Measurements from ENCODE around the gene FAIM2.

FAIM2 gene

DNA sequence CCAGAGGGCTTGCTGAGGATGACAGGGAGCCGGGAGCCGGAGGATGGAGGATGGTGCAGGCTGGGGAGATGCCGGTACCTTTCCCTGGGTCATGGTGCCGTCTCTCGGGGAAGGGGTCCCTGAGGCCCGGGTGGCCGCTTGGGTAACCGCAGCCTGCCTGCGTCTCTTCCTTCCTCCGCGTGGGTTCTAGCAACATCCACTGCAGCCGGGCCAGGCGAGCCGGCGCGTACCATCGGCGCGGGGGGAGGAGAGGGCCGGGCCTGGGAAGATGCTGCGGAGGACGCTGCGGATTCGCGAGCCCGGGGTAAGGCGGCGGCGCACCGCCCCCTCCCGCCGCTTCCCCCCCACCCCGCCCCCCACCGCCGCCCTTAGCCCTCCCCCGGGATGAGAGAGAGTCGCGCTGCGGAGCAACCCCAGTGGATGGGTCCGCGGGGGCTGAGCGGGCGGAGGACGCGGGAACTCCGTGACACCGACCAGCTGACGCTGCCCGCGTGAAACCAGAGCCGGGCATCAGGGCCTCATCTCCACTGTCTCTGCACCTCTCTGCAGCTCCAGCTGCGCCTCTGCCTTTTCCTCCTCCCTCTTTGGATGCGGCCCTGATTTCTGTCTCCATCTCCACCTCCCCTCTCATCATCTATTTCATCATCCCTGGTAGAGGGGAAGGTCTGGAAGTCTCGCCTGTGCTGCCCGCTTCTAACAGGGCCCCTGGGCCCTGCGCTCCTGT is at the start of gene FAIM2:
TSS of gene FAIM2 (minus strand) at position 201 of the 724 bp plus-strand sequence. CDS start at position 93, 108 bp downstream.
- peak; percentile 6 to 27 (median 24) for DNase-seq (ENCODE audit: low read depth in 3 of 3)

DNA sequence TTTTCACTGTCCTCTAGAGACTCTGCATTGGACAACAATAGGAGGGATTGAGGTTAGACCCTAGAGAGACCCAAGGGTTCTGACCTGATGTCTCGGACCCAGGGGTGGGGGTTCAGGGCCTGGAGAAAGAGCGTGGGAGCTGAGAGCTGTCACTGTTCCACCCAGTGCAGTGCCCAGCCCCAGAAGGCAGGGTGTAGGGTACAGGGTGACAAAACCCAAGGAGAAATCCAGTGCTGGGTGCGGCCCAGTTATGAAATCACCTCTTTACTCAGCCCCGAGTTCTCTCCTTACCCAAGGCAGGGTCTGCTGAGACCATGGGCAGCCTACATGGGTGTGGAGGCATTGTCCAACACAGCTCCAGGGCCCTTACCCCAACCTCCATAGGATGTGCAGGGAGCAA is 49.5 kb upstream of the FAIM2 start:
- DNase-seq (ENCODE audit: low read depth in 3 of 3), result no peak

DNA sequence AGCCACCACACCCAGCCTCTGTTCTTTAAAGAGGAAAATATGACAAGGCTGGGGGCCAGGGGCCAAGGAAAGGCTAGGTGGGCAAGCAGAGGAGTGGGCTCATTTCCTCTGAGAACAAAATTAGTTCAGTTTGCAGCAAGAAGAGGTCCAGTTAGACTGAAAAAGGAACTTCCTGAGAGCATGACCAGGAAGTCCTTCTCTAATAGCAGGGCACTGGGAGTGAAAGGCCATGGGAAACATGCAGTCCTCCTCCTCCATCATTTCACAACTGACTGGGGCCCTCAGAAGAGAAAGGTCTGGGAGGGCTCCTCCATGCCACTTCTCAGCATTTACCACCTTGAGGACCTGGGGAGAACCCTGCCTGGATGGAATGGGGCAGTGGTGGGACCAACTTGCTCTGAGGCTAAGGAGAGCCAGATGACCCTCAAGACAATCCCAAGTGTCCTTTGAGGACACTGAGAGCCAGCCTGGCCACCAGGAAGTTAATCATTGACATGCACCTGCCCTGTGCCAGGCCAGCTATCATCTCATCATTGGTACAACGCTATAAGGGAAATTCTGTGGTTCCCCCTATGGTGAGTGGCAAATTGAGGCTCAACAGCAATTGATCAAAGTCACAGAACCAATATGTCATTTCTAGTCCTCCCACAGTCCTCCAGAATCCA is 48.8 kb upstream of the FAIM2 start:
- no peak for DNase-seq (ENCODE audit: low read depth in 3 of 3)

DNA sequence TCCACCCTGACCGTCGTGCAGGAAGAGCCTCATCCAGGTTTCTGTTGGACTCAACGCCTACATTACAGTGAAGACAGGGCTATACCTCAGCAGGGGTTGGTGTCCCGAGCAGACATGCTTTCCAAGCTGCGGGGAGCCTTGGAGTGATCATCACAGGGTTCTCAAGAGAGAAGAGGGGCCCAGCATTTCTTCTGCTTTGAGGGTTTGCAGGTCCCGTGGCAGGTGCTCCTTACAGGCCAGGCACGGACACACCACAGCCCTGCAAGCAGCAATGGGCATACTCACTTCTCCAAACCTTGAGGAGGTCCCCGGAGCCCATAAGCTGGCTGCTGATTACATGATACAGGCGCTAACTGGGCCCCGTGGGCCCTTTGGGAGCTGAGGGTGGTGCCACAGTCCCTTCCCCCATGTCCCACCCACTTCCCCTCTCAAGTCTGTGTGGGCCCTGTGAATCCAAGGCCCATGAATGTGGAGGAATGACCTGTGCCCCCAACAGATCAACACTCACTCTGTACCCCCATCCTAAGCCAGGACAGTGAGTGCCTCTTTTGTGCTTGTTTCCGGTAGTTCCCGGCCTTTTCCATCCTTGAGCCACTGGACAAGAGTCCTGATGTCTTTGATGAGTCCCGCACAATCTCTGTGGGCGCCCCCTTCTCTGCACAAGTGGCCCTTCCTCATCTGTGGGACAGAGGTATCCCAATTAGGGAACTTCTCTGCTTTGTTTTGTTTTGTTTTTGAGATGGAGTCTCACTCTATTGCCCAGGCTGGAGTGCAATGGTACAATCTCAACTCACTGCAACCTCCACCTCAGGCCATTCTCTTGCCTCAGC is 47.9 kb upstream of the FAIM2 start:
- DNase-seq (ENCODE audit: low read depth in 3 of 3), result no peak

DNA sequence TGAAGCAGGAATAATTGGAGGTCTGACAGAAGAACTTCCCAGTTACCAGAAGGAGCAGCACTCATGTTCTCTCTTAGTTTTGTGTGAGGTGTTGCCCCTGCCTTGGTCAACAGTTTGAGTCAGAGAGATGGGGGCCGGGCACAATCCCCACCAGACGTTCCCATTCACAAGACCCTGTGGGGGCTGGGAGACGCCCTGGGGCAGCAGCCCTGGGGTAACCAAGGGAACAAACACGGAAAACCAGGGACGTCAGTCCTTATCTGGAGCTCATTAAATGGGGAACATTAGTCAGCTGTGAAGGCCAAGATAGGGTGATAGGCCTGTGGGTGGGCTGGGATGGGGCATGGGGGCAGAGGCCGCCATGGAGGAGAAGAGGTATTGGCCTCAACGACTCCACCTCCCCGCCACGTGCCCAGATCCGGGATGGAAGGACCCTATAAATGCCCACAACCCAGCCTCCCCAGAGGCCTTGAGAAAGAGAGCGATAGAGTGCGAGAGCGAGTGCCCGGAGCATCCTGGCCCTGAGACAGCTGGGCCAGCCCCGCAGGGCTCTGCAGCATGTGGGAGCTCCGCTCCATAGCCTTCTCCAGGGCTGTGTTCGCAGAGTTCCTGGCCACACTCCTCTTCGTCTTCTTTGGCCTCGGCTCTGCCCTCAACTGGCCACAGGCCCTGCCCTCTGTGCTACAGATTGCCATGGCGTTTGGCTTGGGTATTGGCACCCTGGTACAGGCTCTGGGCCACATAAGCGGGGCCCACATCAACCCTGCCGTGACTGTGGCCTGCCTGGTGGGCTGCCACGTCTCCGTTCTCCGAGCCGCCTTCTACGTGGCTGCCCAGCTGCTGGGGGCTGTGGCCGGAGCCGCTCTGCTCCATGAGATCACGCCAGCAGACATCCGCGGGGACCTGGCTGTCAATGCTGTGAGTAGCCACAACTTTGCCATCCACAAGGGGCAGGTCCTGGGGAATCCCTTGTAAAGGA is 46.9 kb upstream of the FAIM2 start, which contains the start of gene AQP2:
TSS of gene AQP2 (plus strand) at position 465 of the 979 bp plus-strand sequence. CDS start at position 559, 94 bp downstream.
- no peak for DNase-seq (ENCODE audit: low read depth in 3 of 3)

DNA sequence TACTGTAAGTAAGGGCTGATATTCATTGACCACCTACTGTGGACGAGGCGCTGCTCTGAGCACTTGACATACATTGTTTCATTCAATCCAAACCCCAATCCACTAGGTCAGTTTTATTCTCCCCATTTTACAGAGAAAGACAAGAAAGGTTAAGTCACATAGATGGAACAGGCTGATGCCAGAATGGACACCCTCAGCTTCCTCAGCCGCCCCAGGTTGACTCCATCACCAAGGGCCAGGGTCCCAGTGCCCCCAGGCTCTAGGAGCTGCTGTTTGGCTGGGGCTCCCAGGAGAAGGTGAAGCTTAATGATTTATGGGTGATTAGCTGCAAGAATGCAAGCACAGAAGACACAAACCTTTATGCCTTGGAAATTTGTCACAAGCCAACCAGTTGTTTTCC is 46.2 kb upstream of the FAIM2 start:
- DNase-seq (ENCODE audit: low read depth in 3 of 3), result no peak

DNA sequence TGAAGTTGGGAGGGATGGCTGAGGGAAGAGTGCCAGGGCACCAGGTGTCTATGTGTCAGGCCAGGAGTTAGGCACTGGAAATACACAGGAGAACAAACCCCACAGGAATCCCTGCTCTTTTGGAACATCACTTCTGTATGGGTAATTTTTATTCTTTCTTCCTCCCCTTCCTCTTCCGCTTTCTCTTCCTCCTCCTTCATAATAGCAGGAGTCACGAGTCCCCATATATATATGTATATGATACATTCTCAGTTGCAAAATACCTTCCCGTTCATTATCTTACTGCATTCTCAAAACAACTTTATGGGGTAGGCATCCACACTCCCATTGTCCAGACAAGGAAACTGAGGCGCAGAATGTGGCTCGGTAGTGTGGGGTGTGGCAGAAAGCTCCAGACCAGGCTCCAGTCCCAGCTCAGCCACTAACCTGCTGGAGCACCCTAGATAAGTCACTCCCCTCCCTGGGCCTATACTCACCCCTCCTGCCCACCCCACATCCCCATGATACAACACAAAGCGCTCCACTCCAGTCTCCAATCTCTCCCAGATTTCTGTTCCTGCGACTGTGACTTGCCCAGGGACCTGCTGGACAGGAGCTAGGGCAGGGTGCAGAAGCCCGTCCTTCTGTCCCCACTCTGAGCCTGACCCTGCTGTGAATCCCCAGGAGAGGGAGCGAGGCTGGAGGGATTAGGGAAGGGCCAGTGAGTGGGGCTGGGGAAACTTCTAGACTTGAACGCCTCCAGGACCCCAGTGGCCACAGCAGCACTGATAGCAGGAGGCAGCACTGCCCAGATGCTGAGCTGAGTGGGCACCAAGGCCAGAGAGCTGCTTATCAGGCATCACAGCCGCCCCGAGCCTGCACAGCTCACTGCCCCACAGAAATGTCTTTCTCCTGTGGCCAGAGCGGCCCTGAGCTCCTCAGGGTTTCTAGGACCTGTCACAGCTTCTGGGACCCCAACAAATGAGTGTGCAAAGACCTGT is 45.5 kb upstream of the FAIM2 start:
- DNase-seq (ENCODE audit: low read depth in 3 of 3), result no peak

DNA sequence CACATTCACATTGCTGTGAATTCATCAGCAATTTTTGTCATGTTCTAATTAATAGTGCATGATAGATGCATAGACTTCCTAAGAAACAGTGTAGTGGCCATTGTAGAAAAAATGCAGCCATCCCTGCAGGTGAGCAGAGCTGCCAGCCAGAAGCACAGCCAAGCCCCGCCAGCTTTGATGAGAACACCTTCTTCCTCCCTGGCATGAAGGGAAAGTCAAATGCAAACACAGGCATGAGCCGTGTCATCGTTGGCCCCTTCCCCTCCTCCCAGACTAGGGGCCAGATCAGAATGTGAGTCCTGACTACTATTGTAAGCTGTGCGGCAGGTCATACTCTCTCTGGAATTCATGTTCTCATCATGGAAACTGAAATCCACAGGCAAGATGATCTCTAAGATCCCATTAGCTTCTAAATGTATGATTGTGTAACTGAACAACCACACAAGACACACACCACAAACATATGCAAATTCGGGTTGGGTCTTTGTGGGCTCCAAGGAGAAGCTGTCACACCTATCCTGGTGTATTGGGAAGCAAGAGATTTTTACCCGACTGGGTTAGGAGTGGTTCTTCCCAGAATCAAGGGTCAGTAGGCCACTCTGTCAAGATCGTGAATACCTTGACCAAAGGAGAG is 44.0 kb upstream of the FAIM2 start:
- no peak for DNase-seq (ENCODE audit: low read depth in 3 of 3)

DNA sequence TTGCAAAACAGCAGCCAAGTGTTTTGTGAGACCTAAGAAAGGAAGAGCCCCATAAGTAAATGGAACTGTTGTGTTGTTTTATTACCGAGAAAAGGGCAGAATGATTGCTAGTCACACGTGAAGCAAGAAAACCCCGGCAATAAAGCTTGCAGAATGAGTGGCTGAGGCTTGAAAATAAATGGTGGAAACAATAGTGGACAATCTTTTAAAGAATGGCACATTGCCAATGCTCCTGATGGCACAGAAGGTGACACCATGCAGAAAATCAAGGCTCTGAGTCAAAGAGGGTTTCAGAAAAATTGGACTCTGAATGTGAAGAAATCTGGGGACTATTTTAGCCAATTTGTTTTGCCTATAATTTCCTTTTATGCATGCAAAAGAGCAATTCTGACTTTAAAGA is 42.8 kb upstream of the FAIM2 start:
- DNase-seq (ENCODE audit: low read depth in 3 of 3), result no peak

DNA sequence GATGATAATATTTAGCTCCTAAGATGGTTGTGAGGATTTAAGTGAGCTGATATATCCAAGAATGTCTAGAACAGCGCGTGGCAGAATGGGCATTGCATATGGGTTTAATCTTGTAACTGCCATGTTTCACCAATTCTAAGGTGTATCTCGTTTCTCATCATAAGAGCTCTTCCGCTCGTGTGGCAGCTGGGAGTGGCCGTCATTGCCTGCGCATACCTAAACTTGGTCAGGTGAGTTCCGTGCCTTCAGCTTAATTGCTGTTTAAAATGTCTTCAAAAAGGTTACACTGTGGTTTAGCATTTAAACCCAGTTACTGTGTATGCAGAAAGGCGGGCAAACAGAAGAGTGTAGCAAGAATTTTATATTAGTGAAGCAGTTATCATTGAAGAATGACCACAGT is 42.4 kb upstream of the FAIM2 start:
- DNase-seq (ENCODE audit: low read depth in 3 of 3), result no peak

DNA sequence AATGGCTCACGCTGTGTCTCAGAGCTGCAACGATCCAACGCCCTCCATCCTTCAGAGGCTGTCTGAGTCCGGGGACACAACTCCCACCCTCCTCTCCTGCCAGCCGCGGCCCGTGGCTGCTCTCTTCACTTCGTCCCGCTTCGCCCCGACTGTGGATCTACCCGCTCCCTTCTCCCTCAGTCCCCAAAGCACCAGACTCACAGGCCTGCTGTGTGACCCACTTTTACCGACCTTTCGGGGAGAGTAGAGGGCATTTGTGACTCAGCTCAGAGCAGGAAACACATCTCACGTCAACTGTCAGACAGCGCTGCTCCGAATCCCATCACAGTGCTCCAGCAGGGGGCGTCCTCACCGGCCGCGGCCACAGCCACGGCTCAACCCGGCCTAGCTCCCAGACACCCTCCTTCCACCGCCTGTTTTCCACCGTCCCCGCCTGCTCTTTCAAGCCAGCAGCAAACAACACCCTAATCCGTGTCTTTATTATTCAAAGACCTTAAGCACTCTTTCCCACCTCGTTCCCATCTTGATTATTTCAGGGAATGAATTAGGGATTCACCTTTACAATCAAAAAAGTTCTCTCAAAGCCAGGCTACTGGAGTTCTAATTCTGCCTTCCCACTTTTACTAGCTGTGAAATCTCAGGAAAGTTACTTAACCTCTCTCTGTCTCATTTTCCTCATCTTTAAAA is 41.8 kb upstream of the FAIM2 start:
- peak; percentile 77 to 80 (median 77) for DNase-seq (ENCODE audit: low read depth in 3 of 3)

DNA sequence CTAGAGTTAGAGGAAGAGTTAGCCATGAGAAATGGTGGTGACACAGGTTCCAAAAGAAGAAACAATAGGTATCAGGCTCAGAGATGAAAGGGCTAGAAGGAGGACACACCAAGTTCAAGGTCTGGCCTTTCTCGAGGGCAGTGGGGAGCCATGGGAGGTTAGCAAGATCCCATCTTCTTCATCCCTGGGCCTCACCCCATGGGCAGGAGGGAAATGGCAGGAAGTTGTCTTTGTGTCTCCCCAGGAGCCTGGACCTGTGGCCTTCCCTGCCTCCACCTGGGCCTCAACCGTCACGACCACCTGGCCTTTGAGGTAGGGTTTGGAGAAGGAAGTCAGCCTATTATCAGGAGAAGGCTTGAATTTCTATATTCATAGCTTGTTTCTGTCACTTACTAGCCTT is 41.0 kb upstream of the FAIM2 start:
- no peak for DNase-seq (ENCODE audit: low read depth in 3 of 3)

DNA sequence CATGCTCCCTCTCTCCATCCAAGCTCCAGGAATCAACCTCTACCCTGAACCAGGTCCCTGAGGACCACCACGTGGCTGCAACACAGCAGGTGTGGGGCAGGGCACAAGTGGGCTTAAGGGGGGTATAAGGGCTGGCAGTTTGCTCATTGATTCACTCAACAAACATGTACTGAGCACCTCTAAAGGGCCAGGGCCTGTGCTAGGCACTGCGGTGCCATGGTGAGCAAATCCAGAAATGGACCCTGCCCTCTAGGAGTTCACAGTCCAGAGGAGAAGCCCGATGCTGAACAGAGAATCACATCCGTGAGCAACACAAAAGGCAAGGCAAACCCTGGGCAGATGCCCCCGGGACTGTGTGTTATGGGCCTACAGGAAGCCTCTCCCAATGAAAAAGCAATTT is 40.3 kb upstream of the FAIM2 start:
- DNase-seq (ENCODE audit: low read depth in 3 of 3), result no peak

DNA sequence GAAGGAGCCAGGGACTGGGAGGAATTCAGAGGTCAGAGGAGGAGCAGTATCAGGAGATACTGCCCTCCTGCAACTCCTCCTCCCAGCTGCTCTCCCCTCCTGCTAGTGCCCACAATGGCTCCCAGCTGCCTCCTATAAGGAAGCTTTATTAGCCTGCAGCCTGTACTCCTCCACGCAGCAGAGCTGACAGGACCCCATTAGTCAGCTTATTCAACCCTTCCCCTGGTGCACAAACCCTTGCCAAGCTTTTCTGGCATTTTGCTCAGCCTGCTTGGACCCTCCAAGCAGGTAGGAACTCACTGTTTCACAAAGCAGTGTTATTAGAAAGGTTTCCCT is 39.9 kb upstream of the FAIM2 start:
- DNase-seq (ENCODE audit: low read depth in 3 of 3), result no peak

DNA sequence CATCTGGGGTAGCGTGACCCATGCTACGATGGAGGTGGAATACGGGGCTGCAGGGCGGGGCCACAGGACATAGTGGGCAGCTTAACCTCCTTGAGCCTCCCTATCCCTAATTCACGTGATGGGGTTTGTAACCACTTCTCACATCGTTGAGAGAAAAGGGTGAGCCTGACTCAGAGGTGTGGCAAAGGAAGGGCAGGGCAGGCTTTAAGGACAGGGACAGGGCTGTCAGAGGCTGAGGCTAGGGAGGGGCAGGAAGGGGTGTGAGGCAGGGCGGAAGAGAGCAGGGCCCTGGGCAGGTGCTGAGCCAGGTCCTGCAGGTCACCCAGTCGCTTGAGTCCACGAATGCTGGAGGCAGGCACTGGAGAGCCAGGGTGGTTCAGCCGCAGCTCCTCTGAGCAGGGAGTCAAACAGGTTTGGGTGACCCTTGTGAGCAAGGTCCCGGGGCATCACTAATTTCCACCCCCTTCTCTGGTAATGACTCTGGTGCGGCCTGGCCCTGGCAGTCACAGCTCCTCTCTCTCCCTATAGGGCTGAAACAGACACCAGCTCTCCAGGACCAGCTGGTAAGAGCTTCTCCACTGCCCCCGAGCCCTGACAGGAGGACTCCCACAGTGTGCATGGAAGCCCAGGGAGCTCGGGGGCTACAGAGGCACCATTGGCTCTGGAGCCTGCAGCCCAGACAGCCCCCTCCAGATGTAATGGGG is 39.4 kb upstream of the FAIM2 start:
- no peak for DNase-seq (ENCODE audit: low read depth in 3 of 3)

DNA sequence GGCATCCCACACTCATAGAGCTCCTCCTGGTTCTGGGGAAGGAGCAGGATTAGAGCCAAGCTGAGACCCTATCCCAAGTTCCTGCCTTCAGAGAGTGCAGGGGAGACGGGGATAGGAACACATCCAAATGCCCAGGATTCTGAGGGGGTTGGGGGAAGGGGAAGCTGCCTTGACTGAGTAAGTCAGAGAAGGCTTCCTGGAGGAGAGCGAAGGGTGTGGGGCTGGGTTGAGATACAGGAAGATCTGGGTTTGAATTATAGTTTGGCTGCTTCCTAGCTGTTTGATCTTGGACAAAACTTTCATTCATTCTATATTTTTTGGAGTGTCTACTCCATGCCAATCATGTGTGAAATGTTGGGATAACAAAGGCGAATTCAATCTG is 38.8 kb upstream of the FAIM2 start:
- DNase-seq (ENCODE audit: low read depth in 3 of 3), result no peak

DNA sequence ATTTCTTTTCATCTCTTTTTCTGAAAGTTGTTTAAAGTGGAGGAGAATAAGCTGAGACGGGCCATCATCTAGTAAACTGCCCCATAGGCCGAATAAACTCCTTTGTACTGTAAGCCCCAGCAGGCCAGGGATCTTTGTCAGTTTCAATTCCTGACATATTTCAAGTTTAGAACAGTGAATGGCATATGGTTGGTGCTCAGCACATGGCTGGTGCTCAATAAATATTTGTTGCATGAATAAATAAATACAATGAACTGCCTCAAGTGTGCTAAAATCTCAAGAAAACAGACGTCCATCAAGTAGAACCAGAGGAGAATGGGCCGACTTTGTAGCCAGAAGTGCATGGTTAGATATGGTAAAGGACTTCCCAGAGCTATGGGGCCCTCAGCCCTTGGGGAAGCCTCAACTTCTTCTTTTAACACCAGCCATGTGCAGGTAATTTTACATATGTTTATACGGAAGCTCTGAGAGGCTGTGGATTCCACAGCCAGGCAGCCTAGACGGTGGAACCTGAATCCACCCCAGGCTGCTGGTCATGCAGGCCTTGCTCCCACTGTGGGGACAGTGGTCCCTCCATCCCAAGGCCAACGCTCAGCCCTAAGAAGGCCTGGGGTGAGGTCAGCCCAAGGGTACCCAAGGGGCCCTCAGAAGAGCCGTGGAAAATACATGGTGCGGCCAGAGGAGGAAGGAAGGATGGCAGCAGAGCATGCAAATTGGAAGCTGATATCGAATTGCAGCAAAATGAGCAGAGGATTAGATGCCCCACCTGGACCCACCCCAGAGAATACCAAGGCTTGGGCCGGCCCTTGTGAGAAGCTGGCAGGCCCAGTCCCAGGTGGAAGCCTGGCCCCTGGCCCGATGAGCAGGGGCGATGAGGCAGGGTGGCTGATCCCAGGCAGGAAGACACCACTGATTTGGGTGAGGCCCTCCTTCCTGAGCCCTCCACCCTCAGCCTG is 38.1 kb upstream of the FAIM2 start:
- DNase-seq (ENCODE audit: low read depth in 3 of 3), result no peak

All from stimulated activated CD4-positive, alpha-beta T cell treated with anti-CD3 and anti-CD28 coated beads, TNF-alpha, amount 100 ng/mL, for 4 hours (primary cell).